H9 (cell line): ENCODE results near the gene DNAH5. TPM values are rescaled to one million over a fixed set of nuclear protein-coding genes. Genes with fewer than 3 reads are reported as not detected.
A peak's percentile ranks its signal among the peaks of the same experiment; 100 is the strongest.

Experiments used
- DNase-seq: peaks from one replicate; pipeline ENCODE4 v3.0.0-alpha.2; 2017
- H2AFZ ChIP-seq: one replicate; pipeline ENCODE4 v1.6.1; 2013; ENCODE audit warnings: mild to moderate bottlenecking, low read length, control low read depth, moderate library complexity
- H2AK5ac ChIP-seq: 2 replicates; pipeline ENCODE4 v1.6.1; 2013; ENCODE audit warnings: low read length, control low read depth, mixed read lengths; ENCODE audit not compliant: insufficient read length
- H2BK120ac ChIP-seq: one replicate; pipeline ENCODE4 v1.6.1; 2013; ENCODE audit warnings: low read depth, mild to moderate bottlenecking, low read length, control low read depth, inconsistent platforms; ENCODE audit not compliant: poor library complexity, severe bottlenecking
- H2BK12ac ChIP-seq: 2 replicates; pipeline ENCODE4 v1.6.1; 2013; ENCODE audit warnings: low read length, control low read depth, mixed read lengths, low read depth; ENCODE audit not compliant: insufficient read length
- H2BK15ac ChIP-seq: 2 replicates; pipeline ENCODE4 v1.6.1; 2013; ENCODE audit warnings: low read depth, low read length, control low read depth
- H2BK20ac ChIP-seq: one replicate; pipeline ENCODE4 v1.6.1; 2013; ENCODE audit warnings: low read depth, mild to moderate bottlenecking, low read length, control low read depth, inconsistent platforms; ENCODE audit not compliant: poor library complexity, severe bottlenecking
- H2BK5ac ChIP-seq: 2 replicates; pipeline ENCODE4 v1.6.1; 2013; ENCODE audit warnings: low read length, control low read depth, mixed read lengths; ENCODE audit not compliant: insufficient read length
- H3K14ac ChIP-seq: 2 replicates; pipeline ENCODE4 v1.6.1; 2013; ENCODE audit warnings: low read length, control low read depth; ENCODE audit not compliant: insufficient read depth
- H3K18ac ChIP-seq: 2 replicates; pipeline ENCODE4 v1.6.1; 2013; ENCODE audit warnings: low read depth, mild to moderate bottlenecking, mixed read lengths, low read length, control low read depth; ENCODE audit not compliant: insufficient read length
- H3K23ac ChIP-seq: 2 replicates; pipeline ENCODE4 v1.6.1; 2013; ENCODE audit warnings: low read length, control low read depth, mixed read lengths, low read depth; ENCODE audit not compliant: insufficient read length
- H3K23me2 ChIP-seq: 2 replicates; pipeline ENCODE4 v1.6.1; 2013; ENCODE audit warnings: low read depth, mild to moderate bottlenecking, mixed read lengths, low read length, control low read depth; ENCODE audit not compliant: insufficient read length, poor library complexity, severe bottlenecking
- H3K27ac ChIP-seq: 2 replicates; pipeline ENCODE4 v1.5.1; 2013; ENCODE audit warnings: low read length, control low read depth, mixed read lengths, low read depth; ENCODE audit not compliant: insufficient read length
- H3K27me3 ChIP-seq: 2 replicates; pipeline ENCODE4 v1.6.1; 2013; ENCODE audit warnings: low read length, control low read depth, inconsistent platforms; ENCODE audit not compliant: insufficient read depth
- H3K4ac ChIP-seq: 2 replicates; pipeline ENCODE4 v1.6.1; 2013; ENCODE audit warnings: low read depth, mild to moderate bottlenecking, control low read depth, inconsistent platforms, low read length, moderate library complexity
- H3K4me1 ChIP-seq: 2 replicates; pipeline ENCODE4 v1.6.1; 2013; ENCODE audit warnings: low read length, control low read depth, inconsistent platforms; ENCODE audit not compliant: insufficient read depth
- H3K4me2 ChIP-seq: 2 replicates; pipeline ENCODE4 v1.6.1; 2013; ENCODE audit warnings: low read length, control low read depth, mixed read lengths; ENCODE audit not compliant: insufficient read length, insufficient read depth
- H3K56ac ChIP-seq: 2 replicates; pipeline ENCODE4 v1.6.1; 2013; ENCODE audit warnings: low read depth, mild to moderate bottlenecking, mixed read lengths, low read length, control low read depth; ENCODE audit not compliant: insufficient read length
- H3K79me1 ChIP-seq: 2 replicates; pipeline ENCODE4 v1.6.1; 2013; ENCODE audit warnings: low read depth, mild to moderate bottlenecking, moderate library complexity, low read length, control low read depth, inconsistent platforms; ENCODE audit not compliant: insufficient read depth, poor library complexity, severe bottlenecking
- H3K79me2 ChIP-seq: 2 replicates; pipeline ENCODE4 v1.6.1; 2013; ENCODE audit warnings: low read length, control low read depth, inconsistent platforms; ENCODE audit not compliant: insufficient read depth
- H3K9ac ChIP-seq: 2 replicates; pipeline ENCODE4 v1.6.1; 2013; ENCODE audit warnings: low read length, control low read depth, mixed read lengths; ENCODE audit not compliant: insufficient read length; ENCODE audit errors: extremely low read depth
- H3K9me3 ChIP-seq: one replicate; pipeline ENCODE4 v1.6.1; 2013; ENCODE audit warnings: low read depth, low read length, inconsistent platforms; ENCODE audit not compliant: control insufficient read depth
- H3T11ph ChIP-seq: one replicate; pipeline ENCODE4 v1.6.1; 2013; ENCODE audit warnings: mild to moderate bottlenecking, low read length, control low read depth, inconsistent platforms
- H4K20me1 ChIP-seq: one replicate; pipeline ENCODE4 v1.6.1; 2013; ENCODE audit not compliant: control insufficient read depth, insufficient read length, insufficient read depth
- H4K5ac ChIP-seq: 2 replicates; pipeline ENCODE4 v1.6.1; 2013; ENCODE audit warnings: low read depth, mild to moderate bottlenecking, mixed read lengths, low read length, control low read depth; ENCODE audit not compliant: insufficient read length
- H4K8ac ChIP-seq: replicated peaks from 2 replicates; pipeline ENCODE4 v1.6.1; 2013; ENCODE audit warnings: low read length, control low read depth, mixed read lengths, low read depth; ENCODE audit not compliant: insufficient read length
- H4K91ac ChIP-seq: 2 replicates; pipeline ENCODE4 v1.6.1; 2013; ENCODE audit warnings: low read depth, mild to moderate bottlenecking, moderate library complexity, mixed read lengths, low read length, control low read depth; ENCODE audit not compliant: insufficient read length
- H3K27ac Mint-ChIP-seq, 3 experiments: 2 replicates in 2 of 3; 3 replicates in 1 of 3; pipeline ENCODE4 v1.8.0; 2020 to 2021; ENCODE audit warnings: mixed read lengths in 3 of 3, mild to moderate bottlenecking in 1 of 3, moderate library complexity in 1 of 3
- H3K27me3 Mint-ChIP-seq: 2 replicates; pipeline ENCODE4 v1.8.0; 2021; ENCODE audit warnings: low read depth, mild to moderate bottlenecking, moderate library complexity, mixed read lengths
- H3K36me3 Mint-ChIP-seq, 3 experiments: 2 replicates in 2 of 3; 3 replicates in 1 of 3; pipeline ENCODE4 v1.8.0; 2020 to 2021; ENCODE audit warnings: low read depth in 3 of 3, mixed read lengths in 3 of 3; ENCODE audit not compliant: insufficient read depth in 1 of 3
- H3K4me1 Mint-ChIP-seq, 2 experiments: 2 replicates each; pipeline ENCODE4 v1.8.0; 2020; ENCODE audit warnings: mixed read lengths in 2 of 2
- H3K4me3 Mint-ChIP-seq, 2 experiments: 2 replicates in 1 of 2; 3 replicates in 1 of 2; pipeline ENCODE4 v1.8.0; 2020 to 2021; ENCODE audit warnings: mild to moderate bottlenecking in 2 of 2, mixed read lengths in 2 of 2, moderate library complexity in 1 of 2
- H3K9me3 Mint-ChIP-seq, 2 experiments: 2 replicates in 1 of 2; 3 replicates in 1 of 2; pipeline ENCODE4 v1.8.0; 2020; ENCODE audit warnings: mild to moderate bottlenecking in 2 of 2, mixed read lengths in 2 of 2, moderate library complexity in 1 of 2
- WGBS: extraction: QIAGEN DNeasy Blood & Tissue Kit; methylation state at CpG from one replicate; pipeline ENCODE4 v1.1.7; 2013; ENCODE audit warnings: missing lambda C conversion rate, low lambda C conversion rate, mixed read lengths; ENCODE audit not compliant: insufficient read length; ENCODE audit errors: extremely low coverage; 5-methylcytosine and 5-hydroxymethylcytosine counted together
- total RNA-seq: library from RNA; stranded (reverse); gene quantifications from 2 replicates; pipeline ENCODE4 v1.2.1, GENCODE V29; 2021
- TF ChIP-seq, protein P1 (sequence below): fragments of 200-600 bp; sonication (generic); conservative IDR thresholded peaks from 3 replicates; pipeline ENCODE4 v1.8.0; 2021; ENCODE audit warnings: antibody characterized with exemption, mild to moderate bottlenecking

DNAH5 gene
- total RNA-seq, 1 experiment from 2014 or later: 0.50 TPM

- Histone ChIP-seq H2AFZ (no peak overlapping the region), H3K79me1 (no peaks in the 10 kb centered on the region), H3K18ac (no peak overlapping the region), H3K27me3 (no peaks in the 10 kb centered on the region), H3K4ac (no peak overlapping the region), H4K8ac (no peak overlapping the region), H4K5ac (no peak overlapping the region), H3K23me2 (no peaks in the 10 kb centered on the region), H3T11ph (no peak overlapping the region), H2BK20ac (no peak overlapping the region), H3K9ac (no peak overlapping the region), H4K20me1 (no peaks in the 10 kb centered on the region), H2BK15ac (no peak overlapping the region), H2BK12ac (no peak overlapping the region), H4K91ac (no peak overlapping the region), H3K56ac (no peak overlapping the region), H3K27ac (no peak overlapping the region), H3K9me3 (no peaks in the 10 kb centered on the region), H3K4me2 (no peak overlapping the region), H2BK120ac (no peak overlapping the region), H3K4me1 (no peaks in the 10 kb centered on the region), H3K79me2 (no peaks in the 10 kb centered on the region), H2BK5ac (no peak overlapping the region), H3K14ac (no peak overlapping the region), H2AK5ac (no peak overlapping the region), H3K23ac (no peak overlapping the region)
- Mint-ChIP-seq H3K9me3 (peaks cover 7 to 10% of the 10 kb centered on the region in 2 experiments; a peak in 4 of 5 replicates), H3K4me1 (peaks cover 0 to 4% of the 10 kb centered on the region in 2 experiments; a peak in 3 of 4 replicates), H3K4me3 (no peak overlapping the region), H3K27me3 (no peaks in the 10 kb centered on the region; the same call in 1 of the 2 replicates), H3K27ac (peak overlapping the region in 2 of 3 experiments; percentile 33 to 65; a peak in 2 of 7 replicates), H3K36me3 (peaks cover 0 to 11% (median 7%) of the 10 kb centered on the region in 3 experiments; a peak in 5 of 7 replicates)
- TF ChIP-seq, protein P1, sequence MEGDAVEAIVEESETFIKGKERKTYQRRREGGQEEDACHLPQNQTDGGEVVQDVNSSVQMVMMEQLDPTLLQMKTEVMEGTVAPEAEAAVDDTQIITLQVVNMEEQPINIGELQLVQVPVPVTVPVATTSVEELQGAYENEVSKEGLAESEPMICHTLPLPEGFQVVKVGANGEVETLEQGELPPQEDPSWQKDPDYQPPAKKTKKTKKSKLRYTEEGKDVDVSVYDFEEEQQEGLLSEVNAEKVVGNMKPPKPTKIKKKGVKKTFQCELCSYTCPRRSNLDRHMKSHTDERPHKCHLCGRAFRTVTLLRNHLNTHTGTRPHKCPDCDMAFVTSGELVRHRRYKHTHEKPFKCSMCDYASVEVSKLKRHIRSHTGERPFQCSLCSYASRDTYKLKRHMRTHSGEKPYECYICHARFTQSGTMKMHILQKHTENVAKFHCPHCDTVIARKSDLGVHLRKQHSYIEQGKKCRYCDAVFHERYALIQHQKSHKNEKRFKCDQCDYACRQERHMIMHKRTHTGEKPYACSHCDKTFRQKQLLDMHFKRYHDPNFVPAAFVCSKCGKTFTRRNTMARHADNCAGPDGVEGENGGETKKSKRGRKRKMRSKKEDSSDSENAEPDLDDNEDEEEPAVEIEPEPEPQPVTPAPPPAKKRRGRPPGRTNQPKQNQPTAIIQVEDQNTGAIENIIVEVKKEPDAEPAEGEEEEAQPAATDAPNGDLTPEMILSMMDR: no peak
- no CpG with 5 or more reads among the region's 10 CpGs for WGBS
- DNase-seq: no peak
Observed at GRCh38 chr5:13783726-13784125, 160.8 kb downstream of the DNAH5 start.
